ENCODE measurements around the gene TAF1A. TPM values are rescaled to one million over a fixed set of nuclear protein-coding genes. Genes with fewer than 3 reads are reported as not detected.

The TAF1A gene
- total and polyA plus RNA-seq, 10 donors: 4.0 to 14.9 (median 10.8) TPM

- H3K9me3 ChIP-seq: no peaks in the 10 kb centered on the region
- intact Hi-C loops (cut with DNase I; ENCODE audit: low total_unique reads): no loop called here
- WGBS, 5 donors: 57 to 65% (median 61%) methylated on average over 7 of the region's 7 CpGs
- no peaks in the 10 kb centered on the region for H3K4me1 ChIP-seq
- TF ChIP-seq POLR2A (IDR thresholded peaks at IDR 0.05): no peak
- no peak for TF ChIP-seq POLR2AphosphoS5 (IDR thresholded peaks at IDR 0.05)
- TF ChIP-seq, protein P1, sequence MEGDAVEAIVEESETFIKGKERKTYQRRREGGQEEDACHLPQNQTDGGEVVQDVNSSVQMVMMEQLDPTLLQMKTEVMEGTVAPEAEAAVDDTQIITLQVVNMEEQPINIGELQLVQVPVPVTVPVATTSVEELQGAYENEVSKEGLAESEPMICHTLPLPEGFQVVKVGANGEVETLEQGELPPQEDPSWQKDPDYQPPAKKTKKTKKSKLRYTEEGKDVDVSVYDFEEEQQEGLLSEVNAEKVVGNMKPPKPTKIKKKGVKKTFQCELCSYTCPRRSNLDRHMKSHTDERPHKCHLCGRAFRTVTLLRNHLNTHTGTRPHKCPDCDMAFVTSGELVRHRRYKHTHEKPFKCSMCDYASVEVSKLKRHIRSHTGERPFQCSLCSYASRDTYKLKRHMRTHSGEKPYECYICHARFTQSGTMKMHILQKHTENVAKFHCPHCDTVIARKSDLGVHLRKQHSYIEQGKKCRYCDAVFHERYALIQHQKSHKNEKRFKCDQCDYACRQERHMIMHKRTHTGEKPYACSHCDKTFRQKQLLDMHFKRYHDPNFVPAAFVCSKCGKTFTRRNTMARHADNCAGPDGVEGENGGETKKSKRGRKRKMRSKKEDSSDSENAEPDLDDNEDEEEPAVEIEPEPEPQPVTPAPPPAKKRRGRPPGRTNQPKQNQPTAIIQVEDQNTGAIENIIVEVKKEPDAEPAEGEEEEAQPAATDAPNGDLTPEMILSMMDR (IDR thresholded peaks at IDR 0.05 in 8 of 11, conservative IDR thresholded peaks at IDR 0.05 in 3 of 11): no peak
- no peak overlapping the region for H3K27ac ChIP-seq
- H3K4me3 ChIP-seq: no peak overlapping the region
- DNase-seq: no peak
- H3K27me3 ChIP-seq (replicated peaks in 1 of 7): peaks cover 0 to 33% (median 0%) of the 10 kb centered on the region in 7 donors
- H3K36me3 ChIP-seq: no peaks in the 10 kb centered on the region
Measured at GRCh38 chr1:222546091-222546490, 43.6 kb downstream of the TAF1A start.

DNA sequence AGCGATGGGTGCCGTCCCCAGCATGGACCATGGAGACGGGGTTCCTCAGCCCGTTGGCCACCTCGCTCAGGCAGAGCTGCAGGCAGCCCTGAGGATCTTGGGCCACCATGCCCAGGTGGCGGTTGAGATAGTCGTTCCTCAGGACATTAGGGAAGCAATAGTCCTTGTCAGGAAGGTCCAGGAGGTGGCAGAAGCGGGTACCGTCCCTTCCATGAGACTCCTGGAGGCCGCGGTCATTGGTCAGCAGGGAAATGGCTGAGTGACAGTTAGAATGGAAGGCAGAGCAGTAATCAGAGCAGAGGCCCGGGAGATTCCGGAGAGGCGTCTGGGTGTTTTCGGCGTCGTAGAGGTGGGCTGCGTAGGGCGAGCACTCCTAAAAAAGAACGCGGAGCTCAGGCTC, 45.9 kb downstream of the TAF1A start:
- peaks cover 0 to 33% (median 0%) of the 10 kb centered on the region in 7 donors for H3K27me3 ChIP-seq (replicated peaks in 1 of 7)
- WGBS, 5 donors: 90 to 93% (median 92%) methylated on average over 20 to 21 of the region's 21 CpGs
- no peaks in the 10 kb centered on the region for H3K4me1 ChIP-seq
- intact Hi-C loops (cut with DNase I; ENCODE audit: low total_unique reads): no loop called here
- H3K36me3 ChIP-seq: no peaks in the 10 kb centered on the region
- no peak for DNase-seq
- no peak overlapping the region for H3K27ac ChIP-seq
- TF ChIP-seq POLR2AphosphoS5 (IDR thresholded peaks at IDR 0.05) (no peak), POLR2A (IDR thresholded peaks at IDR 0.05) (no peak)
- TF ChIP-seq, protein P1 (IDR thresholded peaks at IDR 0.05 in 8 of 11, conservative IDR thresholded peaks at IDR 0.05 in 3 of 11): no peak
- H3K9me3 ChIP-seq: no peaks in the 10 kb centered on the region
- H3K4me3 ChIP-seq: no peak overlapping the region

DNA sequence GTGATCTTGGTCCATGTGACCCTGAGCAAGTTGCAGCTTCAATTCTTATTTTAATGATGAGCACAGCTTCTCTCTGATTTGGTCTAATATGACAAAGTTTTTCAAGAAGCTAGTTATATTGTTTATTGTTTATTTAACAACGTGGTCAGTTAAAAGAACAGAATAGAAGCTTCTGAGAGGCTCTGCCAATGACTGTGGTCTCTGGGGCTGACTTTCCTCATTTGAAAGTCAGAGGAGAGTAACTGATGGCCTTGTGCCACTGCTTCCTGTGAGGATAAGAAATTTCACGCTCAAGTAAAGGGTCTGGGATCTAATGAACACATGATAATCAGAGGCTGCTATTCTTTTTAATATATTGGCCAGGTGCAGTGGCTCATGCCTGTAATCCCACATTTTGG, 49.1 kb downstream of the TAF1A start:
- no peak for DNase-seq
- H3K36me3 ChIP-seq: no peaks in the 10 kb centered on the region
- H3K4me3 ChIP-seq: no peak overlapping the region
- H3K4me1 ChIP-seq: no peaks in the 10 kb centered on the region
- no peaks in the 10 kb centered on the region for H3K9me3 ChIP-seq
- intact Hi-C loops (cut with DNase I; ENCODE audit: low total_unique reads): no loop called here
- no peak overlapping the region for H3K27ac ChIP-seq
- peaks cover 0 to 21% (median 0%) of the 10 kb centered on the region in 7 donors for H3K27me3 ChIP-seq (replicated peaks in 1 of 7)
- WGBS, 5 donors: 46 to 72% (median 57%) methylated on average over 2 of the region's 2 CpGs
- TF ChIP-seq, protein P1 (IDR thresholded peaks at IDR 0.05 in 8 of 11, conservative IDR thresholded peaks at IDR 0.05 in 3 of 11): no peak
- TF ChIP-seq POLR2A (IDR thresholded peaks at IDR 0.05) (no peak), POLR2AphosphoS5 (IDR thresholded peaks at IDR 0.05) (no peak)

DNA sequence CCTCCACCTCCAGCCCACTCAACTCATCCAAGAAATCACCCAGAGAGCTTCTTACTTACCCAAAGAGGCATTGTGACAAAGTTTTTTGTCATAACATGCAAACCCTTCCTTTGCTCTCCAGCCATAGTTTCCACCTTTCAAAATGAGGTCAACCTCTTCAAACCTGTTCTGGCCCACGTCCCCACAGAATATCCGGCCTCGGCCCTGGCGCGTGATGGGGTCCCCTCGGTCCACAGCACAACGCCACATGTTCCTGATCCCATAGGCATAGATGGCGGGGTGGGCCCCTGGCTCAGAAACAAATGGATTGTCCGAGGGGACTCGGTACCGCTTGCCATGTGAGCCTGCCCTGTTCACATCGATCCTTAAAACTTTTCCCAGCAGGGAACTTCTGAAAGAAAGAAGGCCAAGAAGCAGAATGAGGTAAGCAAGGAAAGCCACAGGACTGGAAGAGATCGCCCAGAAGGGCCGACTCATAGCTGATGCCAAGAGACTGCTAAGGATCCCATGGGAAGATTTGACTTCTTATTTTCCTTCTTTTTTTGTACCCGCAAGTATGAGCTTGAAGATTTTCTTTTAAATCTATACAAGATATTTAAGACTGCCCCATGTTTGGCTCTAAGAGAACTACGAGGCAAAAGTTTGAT, 49.7 kb downstream of the TAF1A start:
- Histone ChIP-seq H3K9me3 (no peaks in the 10 kb centered on the region), H3K4me3 (no peak overlapping the region), H3K36me3 (no peaks in the 10 kb centered on the region), H3K4me1 (no peaks in the 10 kb centered on the region), H3K27ac (no peak overlapping the region), H3K27me3 (replicated peaks in 1 of 7) (peaks cover 0 to 16% (median 0%) of the 10 kb centered on the region in 7 donors)
- DNase-seq: no peak
- 80 to 88% (median 82%) methylated on average over 16 of the region's 16 CpGs for WGBS, 5 donors
- intact Hi-C loops (cut with DNase I; ENCODE audit: low total_unique reads): no loop called here
- TF ChIP-seq, protein P1 (IDR thresholded peaks at IDR 0.05 in 8 of 11, conservative IDR thresholded peaks at IDR 0.05 in 3 of 11): no peak
- TF ChIP-seq POLR2AphosphoS5 (IDR thresholded peaks at IDR 0.05) (no peak), POLR2A (IDR thresholded peaks at IDR 0.05) (no peak)
